HL-60/S4 treated with phorbol 12-myristate 13-acetate at 8.2 ng/mL for 4 days and 3 days (cell line): ENCODE data around the gene CYP1B1.
"Not testable (repeated sequence)": the region's sequence is repeated elsewhere in the genome, so short reads cannot be mapped to it uniquely, and the experiment has no call there.

Experiments
- in situ Hi-C: fragments of 300-500 bp; cut with MboI; formaldehyde crosslinking; loops from 2 replicates; pipeline ENCODE4 v1.15.0; 2022; ENCODE audit warnings: low sequenced_read_pairs

CYP1B1 gene

GRCh38 chr2:38099099-38100028 is 23.4 kb upstream of the CYP1B1 start:
- in situ Hi-C loops, result no loop called here

- in situ Hi-C loops, result no loop called here
Measured at GRCh38 chr2:38098421-38099098, 22.6 kb upstream of the CYP1B1 start.

- in situ Hi-C loops, result no loop called here
Measured at GRCh38 chr2:38097988-38098385, 22.0 kb upstream of the CYP1B1 start.

GRCh38 chr2:38097258-38097987 is 21.5 kb upstream of the CYP1B1 start:
- in situ Hi-C loops, result no loop called here

GRCh38 chr2:38095996-38096861 is 20.3 kb upstream of the CYP1B1 start:
- in situ Hi-C loops, result no loop called here

- in situ Hi-C loops, result no loop called here
Measured at GRCh38 chr2:38095079-38095995, 19.4 kb upstream of the CYP1B1 start.

- in situ Hi-C loops, result no loop called here
Measured at GRCh38 chr2:38093527-38094165, 17.7 kb upstream of the CYP1B1 start.

GRCh38 chr2:38092196-38092902 is 16.4 kb upstream of the CYP1B1 start:
- in situ Hi-C loops, result no loop called here

- in situ Hi-C loops, result no loop called here
Measured at GRCh38 chr2:38091760-38092159, 15.8 kb upstream of the CYP1B1 start.

GRCh38 chr2:38090928-38091327 is 15.0 kb upstream of the CYP1B1 start:
- in situ Hi-C loops, result no loop called here

- in situ Hi-C loops, result not testable (repeated sequence)
Measured at GRCh38 chr2:38090212-38090611, 14.3 kb upstream of the CYP1B1 start.

GRCh38 chr2:38085998-38086698 is 10.2 kb upstream of the CYP1B1 start:
- in situ Hi-C loops, result not testable (repeated sequence)

GRCh38 chr2:38084556-38084955 is 8.6 kb upstream of the CYP1B1 start:
- in situ Hi-C loops, result not testable (repeated sequence)

GRCh38 chr2:38082727-38083126 is 6.8 kb upstream of the CYP1B1 start:
- in situ Hi-C loops, result not testable (repeated sequence)

GRCh38 chr2:38080346-38080745 is 4.4 kb upstream of the CYP1B1 start:
- in situ Hi-C loops, result no loop called here

GRCh38 chr2:38079116-38080052 is 3.4 kb upstream of the CYP1B1 start:
- in situ Hi-C loops, result no loop called here

- in situ Hi-C loops, result no loop called here
Measured at GRCh38 chr2:38077431-38077769, 1.4 kb upstream of the CYP1B1 start.
